Gastroesophageal sphincter (tissue), 3 donors: Measurements from ENCODE around the gene NGF.

Source experiments
- EP300 ChIP-seq: sonication (generic); formaldehyde crosslinking; IDR thresholded peaks from one replicate; pipeline ENCODE4 v1.6.1; 2017; ENCODE audit warnings: antibody characterized with exemption, mild to moderate bottlenecking
- POLR2A ChIP-seq, 2 donors: fragments of 450-650 bp; IDR thresholded peaks; one replicate each; pipeline ENCODE4 v1.6.1; 2017; ENCODE audit warnings: antibody characterized with exemption in 2 of 2, mild to moderate bottlenecking in 2 of 2, moderate library complexity in 1 of 2
- POLR2AphosphoS5 ChIP-seq: sonication (generic); formaldehyde crosslinking; IDR thresholded peaks from one replicate; pipeline ENCODE4 v1.6.1; 2017; ENCODE audit warnings: antibody characterized with exemption
- TF ChIP-seq, protein P1 (sequence below), 4 experiments: fragments of 200-600 bp in 2 of 4; fragments of 450-650 bp in 2 of 4; sonication (generic) in 1 of 4; IDR thresholded peaks; one replicate each; pipeline ENCODE4 v1.5.1; 2017 to 2019; ENCODE audit warnings: antibody characterized with exemption in 4 of 4, mild to moderate bottlenecking in 2 of 4, moderate library complexity in 2 of 4

DNA sequence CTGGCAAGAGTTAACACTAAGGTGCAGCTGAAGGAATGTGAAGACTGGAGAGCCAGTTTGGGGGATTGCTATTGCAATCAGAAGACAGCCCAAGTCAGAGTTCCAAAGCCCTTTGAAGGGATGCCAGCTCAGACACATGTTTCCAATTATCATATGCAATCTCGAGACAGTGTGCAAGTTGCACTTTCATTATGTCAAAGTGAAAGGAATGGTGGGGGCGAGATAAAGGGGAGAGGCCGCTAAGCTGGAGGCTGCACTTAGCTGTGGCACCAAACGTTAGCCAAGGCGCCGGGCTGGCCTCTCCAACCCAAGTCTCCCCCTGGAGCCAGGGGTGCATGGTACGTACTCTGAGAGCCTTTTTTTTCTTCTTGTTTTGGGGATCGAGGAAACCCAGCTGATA is 58.0 kb downstream of the NGF start:
- TF ChIP-seq POLR2AphosphoS5: peak; percentile 36
- no peak for TF ChIP-seq EP300
- TF ChIP-seq, protein P1, sequence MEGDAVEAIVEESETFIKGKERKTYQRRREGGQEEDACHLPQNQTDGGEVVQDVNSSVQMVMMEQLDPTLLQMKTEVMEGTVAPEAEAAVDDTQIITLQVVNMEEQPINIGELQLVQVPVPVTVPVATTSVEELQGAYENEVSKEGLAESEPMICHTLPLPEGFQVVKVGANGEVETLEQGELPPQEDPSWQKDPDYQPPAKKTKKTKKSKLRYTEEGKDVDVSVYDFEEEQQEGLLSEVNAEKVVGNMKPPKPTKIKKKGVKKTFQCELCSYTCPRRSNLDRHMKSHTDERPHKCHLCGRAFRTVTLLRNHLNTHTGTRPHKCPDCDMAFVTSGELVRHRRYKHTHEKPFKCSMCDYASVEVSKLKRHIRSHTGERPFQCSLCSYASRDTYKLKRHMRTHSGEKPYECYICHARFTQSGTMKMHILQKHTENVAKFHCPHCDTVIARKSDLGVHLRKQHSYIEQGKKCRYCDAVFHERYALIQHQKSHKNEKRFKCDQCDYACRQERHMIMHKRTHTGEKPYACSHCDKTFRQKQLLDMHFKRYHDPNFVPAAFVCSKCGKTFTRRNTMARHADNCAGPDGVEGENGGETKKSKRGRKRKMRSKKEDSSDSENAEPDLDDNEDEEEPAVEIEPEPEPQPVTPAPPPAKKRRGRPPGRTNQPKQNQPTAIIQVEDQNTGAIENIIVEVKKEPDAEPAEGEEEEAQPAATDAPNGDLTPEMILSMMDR (IDR thresholded peaks at IDR 0.05): no peak
- TF ChIP-seq POLR2A (IDR thresholded peaks at IDR 0.05): no peak
